ENCODE measurements around the gene UNC13A. TPM values are rescaled to one million over a fixed set of nuclear protein-coding genes. Genes with fewer than 3 reads are reported as not detected.
"Not testable (repeated sequence)": the region's sequence is repeated elsewhere in the genome, so short reads cannot be mapped to it uniquely, and the experiment has no call there.

Gene UNC13A
- total RNA-seq, 1 experiment from 2014 or later, result 22.2 TPM

GRCh38 chr19:17598953-17599352 lies 89.2 kb downstream of the UNC13A start:
- no peak for TF ChIP-seq CTCF (conservative IDR thresholded peaks at IDR 0.05)
- Histone ChIP-seq H3K79me2 (ENCODE audit: insufficient read depth, low read length) (no peaks in the 10 kb centered on the region), H3K27me3 (ENCODE audit: insufficient read depth, low read length) (no peaks in the 10 kb centered on the region), H2BK20ac (ENCODE audit: low read depth, low read length, poor library complexity, severe bottlenecking) (no peak overlapping the region), H2BK12ac (ENCODE audit: insufficient read length, low read depth, low read length) (no peak overlapping the region), H4K91ac (ENCODE audit: insufficient read length, low read depth, low read length) (no peak overlapping the region), H3K14ac (ENCODE audit: insufficient read depth, low read length) (no peak overlapping the region), H3K4me1 (ENCODE audit: insufficient read depth, low read length) (no peaks in the 10 kb centered on the region; the same call in 1 of the 2 replicates), H3T11ph (ENCODE audit: low read length) (no peak overlapping the region), H3K9ac (ENCODE audit: extremely low read depth, insufficient read length, low read length) (no peak overlapping the region), H2AK5ac (ENCODE audit: insufficient read length, low read length) (no peak overlapping the region), H2AFZ (ENCODE audit: low read length) (no peak overlapping the region), H3K56ac (ENCODE audit: insufficient read length, low read depth, low read length) (no peak overlapping the region), H4K20me1 (ENCODE audit: control insufficient read depth, insufficient read depth, insufficient read length) (no peaks in the 10 kb centered on the region), H3K23me2 (ENCODE audit: insufficient read length, low read depth, low read length, poor library complexity, severe bottlenecking) (no peaks in the 10 kb centered on the region), H2BK120ac (ENCODE audit: low read depth, low read length, poor library complexity, severe bottlenecking) (no peak overlapping the region), H3K4ac (ENCODE audit: low read depth, low read length) (no peak overlapping the region), H3K18ac (ENCODE audit: insufficient read length, low read depth, low read length) (no peak overlapping the region), H3K27ac (ENCODE audit: insufficient read length, low read depth, low read length) (no peak overlapping the region), H2BK5ac (ENCODE audit: insufficient read length, low read length) (no peak overlapping the region), H3K23ac (ENCODE audit: insufficient read length, low read depth, low read length) (no peak overlapping the region), H3K4me2 (ENCODE audit: insufficient read depth, insufficient read length, low read length) (no peak overlapping the region), H2BK15ac (ENCODE audit: low read depth, low read length) (no peak overlapping the region), H4K8ac (replicated peaks; ENCODE audit: insufficient read length, low read depth, low read length) (no peak overlapping the region), H3K9me3 (ENCODE audit: control insufficient read depth, low read depth, low read length) (no peaks in the 10 kb centered on the region), H4K5ac (ENCODE audit: insufficient read length, low read depth, low read length) (no peak overlapping the region), H3K79me1 (ENCODE audit: insufficient read depth, low read depth, low read length, poor library complexity, severe bottlenecking) (no peaks in the 10 kb centered on the region)
- Mint-ChIP-seq H3K4me3 (no peak overlapping the region), H3K36me3 (ENCODE audit: insufficient read depth in 1 of 3, low read depth in 3 of 3) (no peaks in the 10 kb centered on the region; a peak in 2 of 7 replicates), H3K27ac (no peak overlapping the region), H3K9me3 (peaks cover 0 to under 1% of the 10 kb centered on the region in 2 experiments; a peak in 2 of 5 replicates), H3K4me1 (peaks cover 19 to 27% of the 10 kb centered on the region in 2 experiments), H3K27me3 (ENCODE audit: low read depth) (peaks cover 18% of the 10 kb centered on the region)
- no peak for DNase-seq
- no CpG with 5 or more reads among the region's 9 CpGs for WGBS (ENCODE audit: extremely low coverage, insufficient read length, low lambda C conversion rate)

GRCh38 chr19:17598063-17598462 lies 90.1 kb downstream of the UNC13A start:
- not testable (repeated sequence) for H3K18ac ChIP-seq (ENCODE audit: insufficient read length, low read depth, low read length); H3K14ac ChIP-seq (ENCODE audit: insufficient read depth, low read length); H4K5ac ChIP-seq (ENCODE audit: insufficient read length, low read depth, low read length); H3K23me2 ChIP-seq (ENCODE audit: insufficient read length, low read depth, low read length, poor library complexity, severe bottlenecking); H3K4me3 Mint-ChIP-seq; H3K79me2 ChIP-seq (ENCODE audit: insufficient read depth, low read length); H3T11ph ChIP-seq (ENCODE audit: low read length); H3K36me3 Mint-ChIP-seq (ENCODE audit: insufficient read depth in 1 of 3, low read depth in 3 of 3); H3K79me1 ChIP-seq (ENCODE audit: insufficient read depth, low read depth, low read length, poor library complexity, severe bottlenecking); H2BK120ac ChIP-seq (ENCODE audit: low read depth, low read length, poor library complexity, severe bottlenecking); H2BK15ac ChIP-seq (ENCODE audit: low read depth, low read length); H2AK5ac ChIP-seq (ENCODE audit: insufficient read length, low read length); H2BK5ac ChIP-seq (ENCODE audit: insufficient read length, low read length); H3K9ac ChIP-seq (ENCODE audit: extremely low read depth, insufficient read length, low read length); H2BK20ac ChIP-seq (ENCODE audit: low read depth, low read length, poor library complexity, severe bottlenecking); H3K4me1 ChIP-seq (ENCODE audit: insufficient read depth, low read length); H2AFZ ChIP-seq (ENCODE audit: low read length); H3K27ac ChIP-seq (ENCODE audit: insufficient read length, low read depth, low read length); H3K4ac ChIP-seq (ENCODE audit: low read depth, low read length); H2BK12ac ChIP-seq (ENCODE audit: insufficient read length, low read depth, low read length); H3K4me2 ChIP-seq (ENCODE audit: insufficient read depth, insufficient read length, low read length); H3K56ac ChIP-seq (ENCODE audit: insufficient read length, low read depth, low read length); H3K27me3 ChIP-seq (ENCODE audit: insufficient read depth, low read length); H4K91ac ChIP-seq (ENCODE audit: insufficient read length, low read depth, low read length); H3K23ac ChIP-seq (ENCODE audit: insufficient read length, low read depth, low read length); H3K9me3 ChIP-seq (ENCODE audit: control insufficient read depth, low read depth, low read length); H4K8ac ChIP-seq (replicated peaks; ENCODE audit: insufficient read length, low read depth, low read length); H4K20me1 ChIP-seq (ENCODE audit: control insufficient read depth, insufficient read depth, insufficient read length); H3K9me3 Mint-ChIP-seq
- peaks cover 17 to 21% of the 10 kb centered on the region in 2 experiments for H3K4me1 Mint-ChIP-seq
- no CpG with 5 or more reads among the region's 8 CpGs for WGBS (ENCODE audit: extremely low coverage, insufficient read length, low lambda C conversion rate)
- peak; percentile 51 for DNase-seq
- peaks cover 18% of the 10 kb centered on the region for H3K27me3 Mint-ChIP-seq (ENCODE audit: low read depth)
- H3K27ac Mint-ChIP-seq, result peak overlapping the region in 1 of 3 experiments; percentile 37; a peak in 2 of 7 replicates

All from H9 (cell line).